C4-2B (cell line): Measurements from ENCODE around the gene DGKI.

Experiments used
- CTCF ChIP-seq: fragments of 450-650 bp; conservative IDR thresholded peaks from 2 replicates; pipeline ENCODE4 v1.5.1; 2017; ENCODE audit warnings: mild to moderate bottlenecking
- ZFX ChIP-seq: fragments of 450-650 bp; IDR thresholded peaks from 2 replicates; pipeline ENCODE4 v1.6.1; 2017

DNA sequence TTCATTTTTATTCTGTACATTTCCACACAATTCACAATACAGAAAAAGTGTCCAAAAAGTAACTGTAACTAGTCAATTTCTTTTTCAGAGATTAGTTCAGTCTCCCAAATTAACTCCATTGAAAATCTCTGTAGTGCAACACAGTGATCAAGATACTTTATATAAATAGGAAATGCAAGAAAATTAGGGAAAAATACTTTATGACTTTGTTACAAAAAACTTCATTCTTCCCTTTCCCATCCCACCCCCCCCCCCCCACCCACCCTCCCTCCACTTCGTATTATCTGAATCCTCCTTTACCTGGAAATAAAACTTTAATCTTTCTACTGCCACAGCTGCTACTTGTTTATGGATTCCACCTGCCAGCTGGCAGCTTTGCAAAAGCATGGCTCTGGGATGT lies 465.7 kb downstream of the DGKI start:
- TF ChIP-seq CTCF: no peak
- no peak for TF ChIP-seq ZFX
